ENCODE data around the gene PTPRG.
A peak's percentile ranks its signal among the peaks of the same experiment; 100 is the strongest.

PTPRG gene

DNA sequence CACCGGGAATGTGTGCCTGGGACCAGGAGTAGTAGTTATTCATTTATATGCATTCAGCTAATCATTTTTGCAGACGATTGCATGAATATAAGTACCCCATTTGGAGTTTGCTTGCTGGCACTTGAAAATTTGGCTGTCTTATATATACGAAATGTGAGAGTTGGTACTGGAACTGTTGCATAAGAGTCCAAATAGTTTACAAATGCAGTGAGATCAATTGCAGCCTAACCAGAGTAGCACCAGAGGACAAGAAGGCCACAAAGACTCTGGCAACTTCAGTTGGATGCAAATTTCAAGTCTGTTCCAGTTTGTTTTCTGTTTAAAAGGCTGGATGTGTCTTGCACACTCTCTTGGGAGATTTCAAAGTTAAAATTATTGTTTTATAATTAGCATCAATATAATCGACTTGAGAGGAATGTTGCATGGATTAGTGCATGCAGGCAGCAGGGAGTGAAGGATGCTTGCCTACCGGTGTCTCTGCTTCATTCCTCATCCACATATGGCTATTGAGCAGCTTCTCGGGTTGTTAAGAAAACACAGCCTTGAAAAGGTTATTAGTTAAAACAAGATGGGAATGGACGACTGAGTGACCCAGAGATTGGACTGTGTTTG is 213.0 kb downstream of the PTPRG start:
- no peak for DNase-seq

DNA sequence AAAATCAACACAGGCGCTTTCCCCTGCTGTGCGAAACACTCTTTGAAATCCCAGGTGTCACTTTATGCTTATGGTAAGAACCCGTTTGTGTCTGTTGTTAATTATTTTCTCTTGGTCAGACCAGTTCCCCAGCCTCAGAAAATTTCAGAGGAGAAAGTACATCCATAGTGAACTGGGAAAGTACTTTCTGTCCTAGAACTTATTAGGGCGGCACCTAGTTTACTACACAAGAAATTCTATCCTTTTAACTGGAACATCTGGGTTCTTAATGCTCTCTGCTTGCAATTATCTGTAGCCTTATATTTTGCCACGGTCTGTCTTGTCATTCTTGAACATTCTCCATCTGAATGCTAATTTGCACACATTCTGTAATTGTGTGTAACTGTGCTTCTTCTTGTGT is 215.0 kb downstream of the PTPRG start:
- no peak for DNase-seq

DNA sequence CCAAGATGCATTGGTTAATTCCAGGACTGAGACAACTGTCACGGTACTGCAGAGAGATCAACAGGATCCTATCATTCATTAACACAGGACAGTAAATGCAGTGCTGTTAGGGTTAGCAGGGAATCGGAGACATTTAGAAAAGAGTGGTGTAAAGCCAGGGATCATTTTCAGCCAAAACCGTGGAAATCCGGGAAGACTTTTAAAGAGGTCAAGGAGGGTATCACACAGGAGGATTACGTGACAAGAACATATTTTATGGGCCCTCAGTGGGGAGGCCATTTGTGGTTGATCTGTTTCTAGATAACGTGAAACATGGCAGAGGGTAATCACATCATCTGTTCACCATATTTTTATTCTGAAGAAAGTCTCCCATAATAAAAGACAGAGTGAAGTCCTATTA is 216.1 kb downstream of the PTPRG start:
- DNase-seq = no peak

DNA sequence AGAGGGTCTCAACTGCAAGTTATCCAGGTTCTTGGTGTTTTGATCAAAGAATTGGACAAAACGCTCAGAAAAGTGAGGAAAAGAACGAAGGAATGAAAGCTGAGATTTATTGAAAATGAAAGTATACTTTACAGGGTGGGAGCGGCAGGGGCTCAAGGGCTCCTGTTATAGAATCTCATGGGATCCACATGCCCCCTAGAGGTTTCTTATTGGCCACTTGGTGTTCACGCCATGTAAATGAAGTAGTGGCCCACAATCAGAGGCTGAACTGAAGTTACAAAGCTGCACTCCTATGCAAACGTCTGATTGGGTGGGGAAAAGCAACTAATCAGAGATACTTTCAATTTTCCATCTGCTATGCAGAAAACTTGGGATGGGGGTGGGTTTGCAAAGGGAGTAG is 216.7 kb downstream of the PTPRG start:
- no peak for DNase-seq

DNA sequence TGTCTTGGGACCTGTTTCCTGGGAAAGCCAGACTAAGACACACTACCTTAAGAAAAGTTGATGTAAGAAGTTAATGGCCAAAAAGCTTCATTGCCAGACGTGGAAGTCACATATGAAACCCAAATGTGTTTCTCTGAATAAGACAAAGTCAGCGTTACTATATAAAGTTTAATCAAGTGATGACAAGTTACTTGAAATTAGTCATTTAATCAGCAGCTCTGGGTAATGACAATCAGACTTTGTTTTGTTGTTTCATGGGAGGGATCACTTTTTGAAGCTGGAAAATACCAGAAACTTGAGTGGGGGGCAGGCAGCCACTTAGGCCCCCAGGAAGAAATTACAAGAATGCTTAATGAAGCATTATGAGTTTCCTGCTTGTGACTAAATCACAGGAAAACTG is 218.6 kb downstream of the PTPRG start:
- no peak for DNase-seq

DNA sequence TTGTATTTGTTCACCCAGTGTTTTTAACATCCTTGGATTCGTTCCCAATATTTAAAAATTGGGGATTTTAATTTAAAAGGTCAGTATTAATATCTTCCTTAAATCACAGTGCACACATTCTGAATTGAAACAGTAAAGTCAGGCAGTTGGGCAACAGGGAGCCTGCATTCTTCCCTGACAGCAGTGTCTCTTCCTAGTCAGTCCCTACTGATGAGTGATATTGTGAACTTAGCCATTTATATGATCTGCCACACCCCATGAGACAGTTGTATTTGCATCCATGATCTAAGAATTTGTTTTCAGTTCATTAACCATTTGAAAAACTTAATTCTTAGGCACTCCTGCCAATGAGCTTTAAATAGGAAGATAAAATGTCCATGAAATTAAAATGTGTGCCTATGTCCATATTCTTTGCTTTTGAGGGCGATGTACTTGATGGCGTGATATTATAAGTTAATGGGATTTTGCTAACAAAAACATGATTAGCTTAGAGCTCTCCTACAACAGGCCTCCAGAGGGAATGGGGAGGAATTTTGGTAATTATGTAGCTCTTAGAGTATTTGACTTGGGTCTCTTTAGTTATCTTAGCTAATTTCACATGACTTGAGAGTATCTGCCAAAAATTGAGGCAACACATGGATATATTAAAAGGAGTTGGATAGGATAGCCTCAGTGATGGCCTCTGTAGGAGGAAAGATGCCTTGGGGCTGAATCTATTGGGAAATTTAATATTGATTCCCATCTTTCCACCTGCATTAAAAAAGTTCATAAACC is 219.3 kb downstream of the PTPRG start:
- DNase-seq = no peak

DNA sequence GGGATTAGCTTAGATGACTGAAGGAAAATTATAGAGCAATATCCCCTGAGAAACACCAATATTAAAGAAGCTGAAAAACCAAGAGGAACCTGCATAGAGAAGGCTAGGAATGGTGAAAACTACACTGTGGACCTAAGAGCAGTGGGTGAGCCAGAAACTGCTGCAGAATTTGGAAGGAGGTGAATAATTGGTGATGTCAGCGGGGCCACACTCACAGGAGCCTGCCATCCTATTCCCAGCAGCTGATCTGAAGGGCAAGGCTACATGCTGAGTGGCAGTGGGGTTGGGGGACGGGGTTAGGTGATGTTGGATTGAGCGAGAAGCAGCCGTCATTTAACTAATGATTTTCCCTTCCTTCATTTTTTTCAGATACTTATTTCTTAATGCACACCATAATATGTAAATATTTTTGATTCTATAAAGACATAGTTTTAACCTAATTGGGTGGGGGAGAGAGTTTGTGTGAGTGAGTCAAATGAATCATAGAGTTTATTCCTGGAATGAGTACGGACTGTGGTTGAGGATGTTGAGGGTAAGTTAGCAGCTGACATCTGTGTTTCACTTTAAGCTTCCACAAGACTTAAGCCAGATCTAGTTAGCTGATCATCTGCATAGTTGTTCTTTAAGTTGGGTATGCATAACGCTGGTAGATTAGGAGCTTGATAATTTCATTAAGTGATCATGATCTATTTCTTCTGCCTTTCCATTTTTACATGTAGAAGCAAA is 222.8 kb downstream of the PTPRG start:
- DNase-seq = no peak

DNA sequence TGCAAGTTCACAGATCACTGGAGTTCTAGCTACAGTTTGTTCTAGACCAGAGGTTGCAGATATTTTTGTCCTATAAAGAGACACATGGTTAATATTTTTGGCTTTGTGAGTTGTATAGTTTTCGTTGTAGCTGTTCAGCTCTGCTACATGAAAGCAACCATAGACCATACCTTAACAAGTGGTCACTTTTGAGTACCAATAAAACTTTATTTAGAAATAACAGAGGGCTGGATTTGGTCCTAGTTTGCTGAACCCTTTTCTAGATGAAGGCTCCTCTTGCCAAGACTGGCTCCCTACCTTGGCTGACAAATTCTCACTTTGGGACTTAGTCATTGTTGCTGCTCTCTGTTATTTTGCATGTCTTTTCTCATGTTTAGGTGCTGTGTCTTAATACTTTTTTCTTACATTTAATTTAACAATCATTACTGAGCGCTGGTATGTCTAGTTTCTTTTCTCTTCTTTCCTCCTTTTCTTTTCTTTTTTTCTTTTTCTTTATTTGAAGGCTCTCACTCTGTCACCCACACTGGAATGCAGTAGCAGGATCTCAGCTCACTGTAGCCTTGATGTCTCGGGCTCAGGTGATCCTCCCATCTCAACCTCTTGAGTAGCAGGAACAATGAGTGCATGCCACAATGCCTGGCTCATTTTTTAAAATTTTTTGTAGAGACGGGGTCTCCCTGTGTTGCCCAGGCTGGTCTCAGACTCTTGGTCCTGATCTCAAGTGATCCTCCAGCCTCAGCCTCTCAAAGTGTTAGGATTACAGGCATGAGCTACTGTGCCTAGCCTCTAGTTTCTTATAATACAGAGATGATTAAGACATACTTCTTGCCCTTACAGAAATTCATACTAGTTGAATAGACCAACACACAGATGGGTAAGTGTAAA is 227.5 kb downstream of the PTPRG start:
- DNase-seq = no peak

DNA sequence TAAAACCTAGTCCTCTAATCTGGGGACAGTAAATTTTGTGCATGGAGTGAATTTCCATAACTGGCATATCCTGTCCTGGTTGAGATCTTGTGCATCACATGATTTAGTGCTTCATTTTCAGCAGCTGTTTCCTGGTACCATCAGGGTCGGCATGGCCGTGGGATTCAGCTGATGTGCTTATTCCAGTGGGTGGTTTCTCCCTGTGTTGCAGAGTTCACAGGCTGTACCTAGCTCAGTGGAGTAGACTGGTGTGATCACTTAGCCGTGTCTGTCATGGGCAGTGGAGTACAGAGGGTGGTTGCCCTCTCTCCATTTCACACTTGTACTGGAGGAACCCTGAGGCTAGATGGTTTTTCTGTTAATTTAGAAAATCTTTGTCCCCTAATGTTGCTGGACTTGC is 228.5 kb downstream of the PTPRG start:
- DNase-seq = no peak

DNA sequence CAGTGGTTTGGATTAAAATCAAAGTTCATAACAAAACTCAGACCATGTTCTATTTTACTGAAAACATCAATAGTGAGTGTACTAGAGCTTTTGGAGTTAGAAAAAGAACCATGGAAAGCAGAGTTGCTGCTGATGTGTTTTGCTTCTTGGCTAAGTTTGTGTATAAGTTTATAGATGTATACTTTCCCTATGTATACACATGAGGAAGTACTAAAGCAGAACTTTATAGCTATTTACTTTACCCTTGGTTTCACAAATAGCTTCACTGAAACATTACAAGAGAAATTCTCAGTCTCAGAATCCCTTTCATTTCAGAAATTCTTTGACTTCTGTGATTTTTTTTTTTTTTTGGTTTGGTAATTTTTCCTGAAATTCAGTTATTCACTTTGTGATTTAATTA is 229.0 kb downstream of the PTPRG start:
- DNase-seq = no peak

DNA sequence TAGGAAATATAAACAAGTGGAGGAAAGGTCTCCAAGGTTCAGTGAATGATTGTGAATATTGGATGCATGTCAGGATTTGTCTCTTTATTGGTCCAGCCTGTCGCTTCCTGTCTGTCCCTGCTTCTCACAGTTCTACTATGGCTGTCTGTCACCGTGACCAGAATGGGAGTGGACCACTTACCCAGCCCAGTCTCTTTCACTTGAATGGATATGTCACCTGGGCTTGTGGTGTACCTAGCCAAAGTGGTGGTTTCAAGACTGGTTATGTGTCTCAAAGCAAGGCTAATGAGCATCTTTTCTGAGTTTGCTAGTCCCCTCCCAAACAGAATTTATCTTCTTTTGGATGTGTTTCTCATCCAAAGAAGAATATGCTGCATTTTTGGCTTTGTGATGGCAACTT is 231.7 kb downstream of the PTPRG start:
- no peak for DNase-seq

DNA sequence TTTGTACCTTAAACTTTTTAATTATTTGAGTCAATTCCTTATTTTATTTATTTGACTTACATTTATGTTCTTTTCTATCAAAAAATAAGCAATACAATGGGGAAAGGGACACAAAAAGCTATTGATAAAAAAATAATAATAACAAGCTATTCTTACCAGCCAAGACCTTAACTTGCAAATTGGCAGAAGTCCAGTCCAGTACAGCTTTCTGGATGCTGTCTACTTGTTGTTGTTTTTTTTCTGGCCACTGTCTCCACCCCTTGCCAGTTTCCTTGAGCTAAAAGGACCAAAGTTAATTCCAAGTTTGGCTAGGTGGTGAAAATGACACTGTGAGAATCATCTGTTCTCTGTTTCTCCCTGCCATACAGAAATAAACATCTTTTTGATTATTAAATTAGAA is 232.2 kb downstream of the PTPRG start:
- DNase-seq = no peak

DNA sequence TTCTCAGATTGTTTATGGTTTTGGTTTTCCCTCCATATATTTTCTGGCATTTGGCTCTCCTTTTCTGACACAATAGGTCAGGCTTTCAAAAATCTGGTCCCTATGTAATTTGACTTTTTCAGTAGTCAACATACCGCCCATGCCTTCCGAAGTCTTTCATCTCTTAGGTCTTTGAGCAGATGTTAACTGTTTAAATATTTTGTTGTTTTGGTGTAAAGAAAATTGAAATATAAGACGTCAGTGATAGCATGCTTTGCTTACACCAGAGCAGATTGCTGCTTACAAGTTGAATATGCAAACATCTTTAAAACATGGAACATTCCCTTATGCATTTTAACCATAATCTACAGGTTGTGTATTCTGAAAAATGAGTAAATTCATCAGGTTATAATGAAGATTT is 233.0 kb downstream of the PTPRG start:
- no peak for DNase-seq

DNA sequence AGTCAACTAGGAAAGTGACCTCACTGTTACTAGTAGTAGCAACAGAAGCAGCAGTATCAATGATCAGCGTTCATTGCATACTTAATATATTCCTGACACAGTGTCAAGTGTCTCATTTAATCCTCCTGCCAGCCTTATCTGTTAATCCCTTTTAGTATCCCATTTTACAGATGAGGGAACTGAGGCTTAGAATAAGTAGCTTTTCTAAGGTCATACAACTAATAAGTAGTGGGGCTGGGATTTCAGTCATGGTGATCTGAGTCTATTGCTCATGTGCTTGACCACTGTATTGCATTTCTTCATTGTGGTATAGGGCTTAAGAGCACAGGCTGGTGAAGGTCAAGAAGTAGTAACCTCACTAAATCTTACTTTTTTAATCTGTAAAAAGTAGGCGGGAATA is 233.6 kb downstream of the PTPRG start:
- DNase-seq = no peak

DNA sequence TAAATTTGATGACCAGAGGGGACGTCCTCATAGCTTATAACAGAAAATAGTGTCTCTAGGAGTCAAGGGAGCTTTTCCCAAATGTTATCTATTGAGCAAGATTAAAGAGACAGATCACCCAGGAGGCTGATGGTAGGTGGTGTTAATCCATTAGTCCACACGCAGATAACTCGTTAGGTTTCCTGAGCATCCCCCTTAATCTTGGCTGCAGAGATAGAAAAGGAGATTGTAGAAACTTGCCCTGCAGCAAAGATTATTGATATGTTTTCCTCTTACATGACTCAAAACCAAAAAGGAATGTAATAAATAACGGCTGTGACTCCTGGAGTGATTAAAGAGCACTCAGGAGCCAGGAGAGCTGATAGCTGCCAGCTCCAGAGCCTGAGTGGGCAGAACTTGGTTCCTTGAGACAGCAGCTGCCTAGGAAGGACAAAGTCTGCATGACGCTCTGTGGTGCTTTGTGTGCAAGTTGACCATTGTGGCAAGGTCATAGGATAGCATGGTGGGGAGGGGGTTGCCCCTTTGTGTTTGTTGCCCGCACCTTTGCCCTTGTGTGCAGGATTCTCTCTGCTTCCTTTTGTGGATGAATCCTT is 234.8 kb downstream of the PTPRG start:
- DNase-seq = no peak

DNA sequence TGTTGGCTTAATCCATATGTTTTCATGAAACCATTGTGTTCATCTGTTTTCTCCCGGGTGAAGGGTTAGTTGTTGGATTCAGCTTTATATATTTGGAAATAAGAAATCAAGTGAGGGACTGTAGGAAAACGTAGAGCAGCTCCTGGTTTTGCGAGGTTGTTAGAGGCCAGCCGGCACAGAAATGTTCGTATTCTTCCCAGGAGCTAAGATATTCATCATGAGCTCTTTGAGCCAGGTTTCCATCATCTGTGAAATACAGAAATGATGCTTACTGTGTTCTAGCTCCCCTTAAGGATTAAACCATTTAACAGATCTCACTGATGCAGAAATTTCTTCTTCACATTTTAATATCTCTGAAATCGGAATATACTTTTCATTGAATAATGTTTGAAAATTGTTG is 235.5 kb downstream of the PTPRG start:
- DNase-seq = peak; percentile 37

DNA sequence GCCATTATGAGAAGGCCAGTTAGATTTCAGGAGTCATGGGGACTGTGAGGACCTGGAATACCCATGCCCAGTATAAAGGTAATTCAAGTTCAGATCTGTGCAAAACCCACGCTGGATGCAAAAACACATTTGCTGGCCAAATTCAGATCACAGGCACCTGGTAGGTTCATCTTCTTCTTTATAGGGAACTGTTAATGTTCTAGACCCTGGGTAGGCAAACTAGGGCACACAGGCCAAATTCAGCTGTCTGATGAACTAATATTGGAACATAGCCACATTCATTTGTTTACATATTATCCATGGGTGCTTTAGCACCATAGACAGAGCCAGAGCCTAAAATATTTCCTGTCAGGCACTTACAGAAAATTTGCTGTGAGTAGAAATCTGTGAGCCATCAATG is 241.4 kb downstream of the PTPRG start:
- DNase-seq = peak; percentile 48

DNA sequence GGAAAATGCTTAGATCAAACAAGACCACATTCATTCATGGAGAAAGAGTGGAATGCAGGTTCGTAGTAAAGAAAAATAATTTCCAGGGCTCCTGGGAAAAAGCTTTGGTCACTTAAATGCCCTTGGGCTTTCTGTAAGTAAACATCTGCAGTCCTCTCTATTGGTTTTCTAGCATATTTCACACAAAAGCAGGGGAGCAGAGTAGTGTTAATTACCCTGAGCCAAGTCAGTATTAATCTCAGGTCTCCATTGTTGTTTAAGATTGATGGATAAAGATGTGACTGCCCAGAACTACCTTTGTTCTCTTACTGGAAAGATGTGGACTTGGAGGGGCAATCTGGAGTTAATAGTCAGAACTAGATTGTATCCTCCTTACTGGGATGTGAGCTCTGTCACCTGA is 242.6 kb downstream of the PTPRG start:
- DNase-seq = no peak

DNA sequence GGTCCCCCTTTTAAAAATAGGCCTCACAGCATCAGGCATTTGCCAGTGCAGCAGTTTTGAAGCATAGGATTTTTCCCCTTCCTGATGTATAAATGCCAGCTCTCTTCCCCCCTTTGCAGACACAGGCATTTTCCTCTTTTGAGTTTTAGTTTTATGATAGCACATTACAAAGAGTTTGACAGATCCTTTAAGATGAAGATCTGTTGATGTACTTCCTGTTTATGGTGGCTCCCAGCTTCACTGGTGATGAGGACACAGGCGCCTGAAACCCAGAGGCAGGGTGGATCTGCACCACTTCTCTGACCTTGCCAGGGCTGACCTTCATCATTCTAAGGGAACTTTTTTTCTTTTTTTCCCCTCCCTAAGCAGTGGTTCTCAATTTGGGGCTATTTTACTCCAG is 243.4 kb downstream of the PTPRG start:
- no peak for DNase-seq

DNA sequence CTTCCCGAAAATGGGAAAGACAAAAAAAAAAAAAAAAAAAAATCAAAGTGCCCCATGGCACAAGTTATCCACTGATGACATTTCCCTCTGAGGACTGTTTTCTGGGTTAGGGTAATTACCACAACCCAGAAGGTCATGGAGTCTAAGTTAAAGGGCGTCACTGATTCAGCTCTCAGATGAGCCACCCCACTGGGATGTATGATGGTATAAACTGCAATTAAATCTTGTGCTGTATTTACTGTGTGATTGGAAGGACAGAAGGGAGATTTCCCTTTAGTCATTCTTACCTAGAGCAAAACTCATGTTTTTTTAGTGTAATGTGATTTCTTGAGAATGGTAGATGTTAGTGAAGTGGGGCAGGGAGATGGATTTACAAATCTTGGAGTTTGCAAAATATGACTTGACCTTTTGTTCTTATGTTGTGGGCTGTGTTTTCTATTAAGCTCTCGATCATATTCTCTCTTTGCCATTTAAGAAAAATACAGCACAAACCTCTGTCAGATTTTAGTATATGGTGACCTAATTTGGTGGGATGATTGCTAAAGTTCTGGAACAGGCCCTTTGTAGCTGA is 244.2 kb downstream of the PTPRG start:
- DNase-seq = no peak

DNA sequence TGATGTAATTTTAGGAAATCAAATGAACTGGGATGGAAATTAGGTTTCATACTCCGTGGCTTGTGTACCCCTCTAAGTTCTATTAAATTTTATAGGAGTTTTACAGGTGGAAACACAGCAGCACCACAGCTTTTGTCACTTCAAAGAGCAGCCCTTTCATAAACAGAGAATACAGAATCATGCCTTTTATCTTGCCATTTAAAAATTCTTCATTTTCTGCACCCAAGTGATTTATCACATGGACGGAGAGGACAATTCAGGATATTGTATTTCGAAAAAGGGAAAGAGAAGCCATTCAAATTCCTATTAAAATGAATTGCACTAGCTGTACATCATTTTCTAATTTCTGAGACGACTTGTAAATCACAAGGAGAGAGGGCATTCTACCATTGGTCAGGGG is 245.4 kb downstream of the PTPRG start:
- DNase-seq = no peak

DNA sequence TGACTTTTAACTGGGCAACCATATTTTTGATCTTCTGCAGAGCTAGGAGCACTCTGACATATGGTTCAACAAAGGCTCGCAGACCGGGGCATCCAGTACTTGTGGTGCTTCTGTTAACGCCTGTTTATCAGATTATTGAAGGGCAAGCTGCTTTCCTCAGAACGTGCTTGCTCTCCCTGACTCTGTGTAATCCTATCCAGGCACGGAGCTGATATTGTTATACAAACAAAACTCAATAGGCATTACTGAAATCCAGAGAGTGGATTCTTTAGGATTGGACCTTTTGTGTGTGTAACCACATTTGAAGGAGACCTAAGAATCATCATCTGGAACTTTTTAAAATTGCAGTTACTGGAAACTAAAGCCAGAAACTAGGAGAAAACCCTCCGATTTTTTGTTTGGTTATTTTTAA is 246.5 kb downstream of the PTPRG start:
- peak; percentile 93 for DNase-seq

DNA sequence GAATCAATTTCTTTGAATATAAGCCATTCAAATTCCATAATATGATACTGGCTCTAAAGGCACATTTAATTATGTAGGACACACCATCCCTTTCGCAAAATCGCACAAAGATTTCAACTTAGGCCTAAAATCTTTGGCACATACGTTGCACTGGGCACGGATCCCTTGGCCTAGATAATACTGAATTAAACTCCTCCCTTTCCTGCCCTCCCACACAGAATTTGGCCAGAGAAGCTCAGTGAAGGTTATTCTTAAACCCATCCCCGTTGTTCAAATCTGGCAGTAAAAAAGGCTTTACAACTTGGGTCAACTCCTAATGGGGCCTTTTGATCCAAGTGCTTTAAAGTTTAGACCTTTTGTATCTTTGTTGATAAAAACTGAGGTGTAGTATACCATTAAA is 247.2 kb downstream of the PTPRG start:
- no peak for DNase-seq
